Choroid plexus epithelial cell (primary cell): ENCODE measurements around the gene ARMCX6.
"Not testable (repeated sequence)": the region's sequence is repeated elsewhere in the genome, so short reads cannot be mapped to it uniquely, and the experiment has no call there.

Experiments
- DNase-seq: peaks from one replicate; pipeline ENCODE4 v3.0.0-alpha.2; 2010; ENCODE audit warnings: low read depth
- H3K4me3 ChIP-seq: 2 replicates; pipeline ENCODE4 v1.5.1; 2011; ENCODE audit warnings: low read depth, mild to moderate bottlenecking, control low read depth, low read length, moderate library complexity
- CTCF ChIP-seq: conservative IDR thresholded peaks from 2 replicates; pipeline ENCODE4 v1.5.1; 2011; ENCODE audit warnings: low read depth, mild to moderate bottlenecking, control low read depth, inconsistent platforms, low read length, moderate library complexity

ARMCX6 gene

DNA sequence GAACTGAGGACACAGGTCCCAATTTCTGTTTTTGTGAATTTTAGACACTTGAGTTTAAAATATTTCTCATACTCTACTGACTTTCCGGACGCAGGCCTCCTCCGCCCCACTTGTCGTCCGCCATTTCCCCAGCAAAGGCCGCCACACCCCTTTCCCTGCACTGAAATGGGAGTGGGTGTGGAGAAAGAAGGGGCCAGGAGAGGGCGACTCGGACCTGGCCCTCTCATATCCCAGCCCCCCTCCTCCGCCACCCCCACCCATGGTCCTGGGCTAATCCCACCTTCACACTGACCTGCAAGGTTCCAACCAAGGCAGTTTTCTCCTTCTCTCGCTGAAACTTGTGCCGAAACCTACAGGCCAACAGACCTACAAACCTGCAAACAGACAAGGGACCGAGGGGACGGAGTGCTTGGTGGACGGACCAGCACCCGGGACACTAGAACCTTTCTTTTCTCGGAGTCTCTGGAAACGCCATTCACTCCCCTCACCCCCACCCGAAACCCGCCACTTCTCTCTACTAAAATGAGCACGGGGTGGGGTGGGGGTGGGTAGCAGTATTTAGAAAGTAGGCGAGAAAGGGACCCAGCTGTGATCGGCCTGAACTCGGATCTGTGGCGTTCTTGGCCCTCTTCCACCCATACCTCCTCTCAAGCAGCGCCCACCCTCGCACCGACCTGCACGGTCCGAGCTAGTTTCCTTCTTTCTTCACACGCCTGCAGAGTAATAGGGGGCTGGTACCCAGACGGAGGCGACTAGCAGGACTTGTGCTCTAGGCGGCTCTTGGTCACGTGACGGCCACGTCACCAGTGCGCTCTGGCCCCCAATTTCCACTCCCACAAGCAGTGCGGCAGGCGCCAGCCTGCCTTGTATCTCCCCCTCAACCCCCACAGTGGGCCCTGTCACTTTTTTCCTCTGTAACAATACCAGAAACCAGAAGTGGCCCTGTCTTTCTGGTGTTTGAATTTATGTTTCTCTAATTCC, at the start of gene ARMCX6:
ARMCX6 (minus strand) TSS at position 790 of the 981 bp plus-strand sequence. CDS start 1,380 bp downstream, outside the sequence.
- peak; percentile 51 for TF ChIP-seq CTCF
- H3K4me3 ChIP-seq = peak within 1 kb of the TSS; percentile 74
- peak; percentile 72 for DNase-seq

DNA sequence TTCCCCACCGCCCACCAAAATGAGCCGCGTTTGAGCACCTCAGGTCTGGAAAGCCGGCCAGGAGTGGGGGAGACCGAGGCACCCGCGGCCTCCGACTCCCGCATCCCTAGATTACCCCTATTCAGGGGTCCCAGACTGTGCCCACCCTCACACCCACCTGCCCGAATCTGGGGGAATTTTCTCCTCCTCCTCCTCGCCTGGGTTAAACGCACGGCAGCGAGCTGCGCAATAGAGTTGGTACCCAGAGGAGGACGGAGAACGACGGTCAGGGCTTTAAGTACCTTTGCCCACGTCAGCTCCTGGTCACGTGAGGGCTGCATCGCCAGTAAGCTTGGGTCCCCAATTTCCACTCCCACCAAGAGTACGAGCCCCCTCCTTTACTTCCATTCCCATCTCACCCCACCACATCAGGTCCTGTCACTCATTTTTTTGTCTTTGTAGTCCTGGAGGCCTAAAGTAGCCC, 41.8 kb upstream of the ARMCX6 start, which contains the start of gene ARMCX2:
ARMCX2 (minus strand) TSS at position 250 of the 463 bp plus-strand sequence. CDS start 2,262 bp downstream, outside the sequence.
- H3K4me3 ChIP-seq = peak within 1 kb of the TSS; percentile 71
- DNase-seq = peak; percentile 75
- no peak for TF ChIP-seq CTCF

GRCh38 chrX:101658661-101659491, 41.1 kb upstream of the ARMCX6 start:
- DNase-seq = peak; percentile 58
- no peak for TF ChIP-seq CTCF
- peak overlapping the region; percentile 71 for H3K4me3 ChIP-seq

- no peak overlapping the region for H3K4me3 ChIP-seq
- no peak for TF ChIP-seq CTCF
- DNase-seq = no peak
Measured at GRCh38 chrX:101657495-101657894, 39.7 kb upstream of the ARMCX6 start.

- no peak overlapping the region for H3K4me3 ChIP-seq
- TF ChIP-seq CTCF = no peak
- DNase-seq = no peak
Measured at GRCh38 chrX:101656817-101657216, 39.0 kb upstream of the ARMCX6 start.

DNA sequence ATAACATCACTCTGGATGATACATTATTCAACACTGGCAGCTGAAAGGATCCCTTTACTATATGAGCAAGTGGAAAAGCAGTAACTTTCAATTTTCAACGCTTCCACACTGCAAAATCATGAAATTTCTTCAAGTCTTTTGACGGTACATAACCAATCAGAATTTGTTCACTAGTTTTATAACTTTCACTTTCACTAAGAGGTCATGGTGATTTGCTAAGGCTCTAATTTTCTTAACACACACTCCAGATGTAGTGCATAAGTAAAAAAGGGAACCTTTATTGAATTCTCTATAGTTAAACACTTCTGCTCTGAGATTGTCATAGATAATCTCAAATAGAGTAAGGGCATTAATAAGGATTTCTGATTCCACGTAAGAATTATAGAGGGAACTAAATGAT, 37.7 kb upstream of the ARMCX6 start:
- TF ChIP-seq CTCF = no peak
- no peak for DNase-seq
- H3K4me3 ChIP-seq = no peak overlapping the region

- H3K4me3 ChIP-seq, DNase-seq: not testable (repeated sequence)
Measured at GRCh38 chrX:101647716-101648115, 29.9 kb upstream of the ARMCX6 start.
